MG63 (cell line): Measurements from ENCODE around the gene RAB12. TPM values are rescaled to one million over a fixed set of nuclear protein-coding genes. Genes with fewer than 3 reads are reported as not detected.

Experiments used
- DNase-seq: peaks from one replicate; pipeline ENCODE4 v3.0.0-alpha.2; 2020
- H3K27me3 ChIP-seq: fragments of 250-450 bp; sonication (Bioruptor Pico); 2 replicates; pipeline ENCODE4 v1.5.1; 2020; ENCODE audit warnings: mild to moderate bottlenecking, moderate library complexity
- H3K36me3 ChIP-seq: fragments of 250-450 bp; sonication (Bioruptor Pico); 2 replicates; pipeline ENCODE4 v1.5.1; 2020; ENCODE audit warnings: mild to moderate bottlenecking, moderate library complexity
- H3K4me3 ChIP-seq: fragments of 250-450 bp; sonication (Bioruptor Pico); 2 replicates; pipeline ENCODE4 v1.5.1; 2020; ENCODE audit warnings: mild to moderate bottlenecking, moderate library complexity
- H3K9me3 ChIP-seq: fragments of 250-450 bp; sonication (Bioruptor Pico); 2 replicates; pipeline ENCODE4 v1.5.1; 2020; ENCODE audit warnings: mild to moderate bottlenecking, moderate library complexity
- total RNA-seq: library from RNA; depleted of rRNA; stranded (reverse); fragments of >200 nt; shearing (Covaris generic); gene quantifications from 2 replicates; pipeline ENCODE4 v1.2.3, GENCODE V29; 2014; ENCODE audit warnings: low replicate concordance

RAB12 gene
- total RNA-seq, 1 experiment from 2014 or later = 79.5 TPM

- no peak for DNase-seq
- Histone ChIP-seq H3K9me3 (no peaks in the 10 kb centered on the region), H3K27me3 (no peaks in the 10 kb centered on the region), H3K36me3 (no peaks in the 10 kb centered on the region), H3K4me3 (no peak overlapping the region)
Measured at GRCh38 chr18:8658858-8659485, 49.7 kb downstream of the RAB12 start.

DNA sequence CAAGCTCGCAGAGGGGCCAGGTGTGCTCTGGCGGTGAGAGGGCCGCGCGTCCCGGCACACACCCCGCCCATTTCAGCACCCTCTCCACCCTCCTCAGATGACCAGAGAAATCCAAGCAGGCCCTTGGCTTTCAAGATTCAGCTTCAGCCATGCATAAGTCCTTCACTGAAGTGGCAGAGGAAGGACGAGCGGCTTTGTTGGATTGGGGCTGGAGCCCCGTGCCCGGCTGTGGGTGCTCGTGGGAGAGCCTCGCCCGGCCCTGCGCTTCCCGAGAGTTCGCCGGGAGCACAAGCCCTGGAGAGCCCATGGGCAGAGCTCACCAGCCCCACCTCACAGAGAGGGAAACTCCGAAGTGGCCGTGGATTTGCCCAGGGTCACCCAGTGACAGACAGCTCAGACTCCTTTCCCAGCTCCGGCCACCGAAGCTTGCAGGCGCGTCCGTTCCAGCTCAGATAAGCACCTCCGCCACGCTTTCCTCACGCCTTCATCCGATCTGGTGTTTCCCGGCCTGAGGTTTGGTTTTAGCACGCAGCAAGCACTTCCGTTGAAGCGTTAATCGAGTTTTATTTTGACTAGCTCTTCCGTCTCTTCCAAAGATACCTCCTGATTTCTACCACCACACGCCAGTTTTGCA, 50.5 kb downstream of the RAB12 start:
- Histone ChIP-seq H3K9me3 (no peaks in the 10 kb centered on the region), H3K36me3 (no peaks in the 10 kb centered on the region), H3K4me3 (no peak overlapping the region), H3K27me3 (no peaks in the 10 kb centered on the region)
- no peak for DNase-seq

DNA sequence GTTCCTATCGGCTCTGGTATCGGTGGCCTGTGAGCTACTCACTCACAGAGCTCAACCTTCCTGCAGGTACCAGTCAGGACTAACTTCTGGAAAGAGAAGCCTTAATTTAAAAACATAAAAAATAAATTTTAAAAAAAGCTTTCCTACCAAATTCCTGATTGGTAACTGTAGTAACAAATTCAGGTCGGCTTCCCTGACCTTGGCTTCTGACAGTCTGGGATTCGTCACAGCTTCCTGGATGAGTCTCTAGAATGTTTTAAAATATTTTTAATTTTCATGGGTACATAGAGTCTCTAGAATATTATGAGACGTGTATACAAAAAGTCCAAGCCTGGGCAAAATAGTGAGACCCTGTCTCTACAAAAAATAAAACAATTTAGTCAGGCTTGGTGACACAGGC, 51.1 kb downstream of the RAB12 start:
- DNase-seq = no peak
- Histone ChIP-seq H3K27me3 (no peaks in the 10 kb centered on the region), H3K4me3 (no peak overlapping the region), H3K9me3 (no peaks in the 10 kb centered on the region), H3K36me3 (no peaks in the 10 kb centered on the region)

GRCh38 chr18:8661754-8662559, 52.7 kb downstream of the RAB12 start:
- no peaks in the 10 kb centered on the region for H3K27me3 ChIP-seq
- H3K4me3 ChIP-seq = no peak overlapping the region
- no peaks in the 10 kb centered on the region for H3K9me3 ChIP-seq
- no peaks in the 10 kb centered on the region for H3K36me3 ChIP-seq
- DNase-seq = no peak

GRCh38 chr18:8662560-8663255, 53.5 kb downstream of the RAB12 start:
- Histone ChIP-seq H3K36me3 (no peaks in the 10 kb centered on the region), H3K9me3 (no peaks in the 10 kb centered on the region), H3K27me3 (no peaks in the 10 kb centered on the region), H3K4me3 (no peak overlapping the region)
- no peak for DNase-seq

DNA sequence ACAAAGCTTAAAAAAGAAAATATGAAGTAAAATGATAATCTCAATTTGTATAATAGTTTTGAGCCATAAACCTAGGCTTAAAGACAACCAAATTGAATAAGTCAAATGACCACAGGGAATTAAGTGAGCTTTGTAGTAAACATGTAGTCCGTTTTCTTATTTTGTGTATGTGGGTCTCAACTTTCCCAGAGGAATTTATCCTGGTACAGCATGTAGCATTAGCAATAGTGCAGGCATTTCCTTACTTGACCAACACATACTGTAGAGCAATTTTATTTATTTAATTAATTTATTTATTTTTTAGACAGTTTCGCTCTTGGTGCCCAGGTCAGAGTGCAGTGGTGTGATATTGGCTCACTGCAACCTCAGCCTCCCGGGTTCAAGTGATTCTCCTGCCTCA, 58.6 kb downstream of the RAB12 start:
- no peak for DNase-seq
- 0 out of 2 replicates have a peak, but pooled peaks cover 2% of the 10 kb centered on the region for H3K9me3 ChIP-seq
- no peaks in the 10 kb centered on the region for H3K36me3 ChIP-seq
- H3K4me3 ChIP-seq = no peak overlapping the region
- H3K27me3 ChIP-seq = no peaks in the 10 kb centered on the region

GRCh38 chr18:8668381-8668780, 59.1 kb downstream of the RAB12 start:
- no peaks in the 10 kb centered on the region for H3K27me3 ChIP-seq
- H3K36me3 ChIP-seq = no peaks in the 10 kb centered on the region
- H3K9me3 ChIP-seq = 0 out of 2 replicates have a peak, but pooled peaks cover 2% of the 10 kb centered on the region
- no peak overlapping the region for H3K4me3 ChIP-seq
- DNase-seq = no peak

DNA sequence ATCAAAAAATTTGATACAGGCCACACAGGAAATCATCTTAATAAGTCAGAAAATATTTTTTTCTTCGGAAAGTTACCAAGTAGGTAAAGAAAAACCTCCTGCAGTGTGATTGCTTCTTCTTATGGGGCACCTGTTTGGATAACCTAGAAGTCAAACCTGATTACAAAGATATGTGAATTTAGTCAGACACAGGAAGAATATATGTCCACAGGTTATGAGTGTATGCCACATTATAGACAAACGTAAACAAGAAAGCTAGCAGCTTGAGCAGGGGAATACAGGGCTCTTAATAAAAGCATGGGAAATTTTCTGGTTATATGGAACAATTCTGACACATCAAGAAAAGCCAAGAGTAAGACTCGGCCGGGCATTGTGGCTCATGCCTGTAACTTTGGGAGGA, 60.3 kb downstream of the RAB12 start:
- Histone ChIP-seq H3K9me3 (0 out of 2 replicates have a peak, but pooled peaks cover 9% of the 10 kb centered on the region), H3K27me3 (no peaks in the 10 kb centered on the region), H3K4me3 (no peak overlapping the region), H3K36me3 (no peaks in the 10 kb centered on the region)
- DNase-seq = no peak

GRCh38 chr18:8673256-8674209, 64.3 kb downstream of the RAB12 start:
- no peak for DNase-seq
- Histone ChIP-seq H3K4me3 (no peak overlapping the region), H3K36me3 (no peaks in the 10 kb centered on the region), H3K27me3 (no peaks in the 10 kb centered on the region), H3K9me3 (0 out of 2 replicates have a peak, but pooled peaks cover 9% of the 10 kb centered on the region)

GRCh38 chr18:8675057-8675456, 65.8 kb downstream of the RAB12 start:
- H3K4me3 ChIP-seq = no peak overlapping the region
- H3K9me3 ChIP-seq = 0 out of 2 replicates have a peak, but pooled peaks cover 9% of the 10 kb centered on the region
- no peaks in the 10 kb centered on the region for H3K36me3 ChIP-seq
- no peaks in the 10 kb centered on the region for H3K27me3 ChIP-seq
- no peak for DNase-seq

GRCh38 chr18:8681196-8681595, 72.0 kb downstream of the RAB12 start:
- Histone ChIP-seq H3K27me3 (no peaks in the 10 kb centered on the region), H3K9me3 (no peaks in the 10 kb centered on the region), H3K36me3 (no peaks in the 10 kb centered on the region), H3K4me3 (no peak overlapping the region)
- no peak for DNase-seq

GRCh38 chr18:8684577-8684976, 75.3 kb downstream of the RAB12 start:
- Histone ChIP-seq H3K27me3 (no peaks in the 10 kb centered on the region), H3K36me3 (no peaks in the 10 kb centered on the region), H3K4me3 (no peak overlapping the region), H3K9me3 (no peaks in the 10 kb centered on the region)
- no peak for DNase-seq

- Histone ChIP-seq H3K9me3 (no peaks in the 10 kb centered on the region), H3K36me3 (no peaks in the 10 kb centered on the region), H3K4me3 (no peak overlapping the region), H3K27me3 (no peaks in the 10 kb centered on the region)
- peak; percentile 83 for DNase-seq
Measured at GRCh38 chr18:8685141-8685913, 76.1 kb downstream of the RAB12 start.

DNA sequence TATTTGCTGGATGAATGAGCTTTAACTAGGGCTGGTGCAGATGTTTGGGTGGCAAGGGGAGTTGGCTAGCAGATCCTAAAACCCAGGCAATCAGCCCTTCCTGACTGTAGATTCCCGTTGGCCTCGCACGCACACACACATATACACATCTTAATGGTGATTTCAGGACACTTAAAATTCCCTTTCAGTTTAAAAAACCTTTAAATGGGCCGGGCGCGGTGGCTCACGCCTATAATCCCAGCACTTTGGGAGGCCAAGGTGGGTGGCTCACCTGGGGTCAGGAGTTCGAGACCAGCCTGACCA, 76.6 kb downstream of the RAB12 start:
- no peak overlapping the region for H3K4me3 ChIP-seq
- H3K36me3 ChIP-seq = no peaks in the 10 kb centered on the region
- no peaks in the 10 kb centered on the region for H3K27me3 ChIP-seq
- DNase-seq = no peak
- H3K9me3 ChIP-seq = no peaks in the 10 kb centered on the region

DNA sequence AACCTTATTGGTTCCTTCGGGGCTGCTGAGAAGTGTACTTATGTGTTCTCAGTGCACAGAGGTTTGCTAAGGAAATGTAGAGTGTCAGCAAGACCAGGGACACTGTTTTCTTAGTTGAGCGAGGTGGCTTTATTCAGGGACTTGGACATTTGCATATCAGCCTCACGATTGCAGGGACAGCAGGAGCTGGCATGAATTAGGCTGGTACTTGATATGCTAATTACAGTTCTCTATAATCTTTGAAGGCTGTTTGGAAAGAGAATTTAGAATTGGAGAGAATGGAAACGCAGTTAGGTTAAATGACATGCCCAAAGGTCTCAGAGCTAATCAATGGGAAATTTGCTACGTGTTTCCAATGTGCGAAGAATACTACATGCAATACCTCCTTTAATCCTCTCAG, 77.4 kb downstream of the RAB12 start:
- Histone ChIP-seq H3K27me3 (no peaks in the 10 kb centered on the region), H3K36me3 (no peaks in the 10 kb centered on the region), H3K4me3 (no peak overlapping the region), H3K9me3 (no peaks in the 10 kb centered on the region)
- no peak for DNase-seq
